Choroid plexus epithelial cell (primary cell): ENCODE measurements around the gene DRD4.

ENCODE experiments used
- DNase-seq: peaks from one replicate; pipeline ENCODE4 v3.0.0-alpha.2; 2010; ENCODE audit warnings: low read depth
- H3K4me3 ChIP-seq: 2 replicates; pipeline ENCODE4 v1.5.1; 2011; ENCODE audit warnings: low read depth, mild to moderate bottlenecking, control low read depth, low read length, moderate library complexity
- CTCF ChIP-seq: conservative IDR thresholded peaks from 2 replicates; pipeline ENCODE4 v1.5.1; 2011; ENCODE audit warnings: low read depth, mild to moderate bottlenecking, control low read depth, inconsistent platforms, low read length, moderate library complexity

The DRD4 gene

GRCh38 chr11:623349-623869 is 13.7 kb upstream of the DRD4 start:
- no peak for DNase-seq

GRCh38 chr11:623999-624704 is 12.9 kb upstream of the DRD4 start:
- no peak for DNase-seq
- H3K4me3 ChIP-seq: no peak overlapping the region
- TF ChIP-seq CTCF: no peak

More at GRCh38 chr11:623349-623869, 13.7 kb upstream of the DRD4 start:
- TF ChIP-seq CTCF: no peak
- H3K4me3 ChIP-seq: no peak overlapping the region

GRCh38 chr11:624705-625635 is 12.1 kb upstream of the DRD4 start, which contains the start of gene CDHR5:
Gene CDHR5, minus strand, starts transcription at chr11:624955. Its CDS starts 53 bp downstream, at chr11:624902.
- no peak within 1 kb of the TSS for H3K4me3 ChIP-seq
- DNase-seq: no peak
- no peak for TF ChIP-seq CTCF

- no peak for TF ChIP-seq CTCF
- DNase-seq: no peak
- no peak overlapping the region for H3K4me3 ChIP-seq
Observed at GRCh38 chr11:625636-626268, 11.3 kb upstream of the DRD4 start.

- no peak for DNase-seq
- H3K4me3 ChIP-seq: no peak within 1 kb of the TSS
- TF ChIP-seq CTCF: no peak
Observed at GRCh38 chr11:626475-627307, 10.4 kb upstream of the DRD4 start, which contains the start of gene SCT. Gene SCT, minus strand, starts transcription at chr11:627181. Its CDS starts 38 bp downstream, at chr11:627143.

- no peak overlapping the region for H3K4me3 ChIP-seq
- no peak for TF ChIP-seq CTCF
- no peak for DNase-seq
Observed at GRCh38 chr11:627308-627576, 9.8 kb upstream of the DRD4 start.
